ENCODE measurements around the gene ALKBH8. TPM values are rescaled to one million over a fixed set of nuclear protein-coding genes. Genes with fewer than 3 reads are reported as not detected.
"Not testable (repeated sequence)": the region's sequence is repeated elsewhere in the genome, so short reads cannot be mapped to it uniquely, and the experiment has no call there.

ALKBH8 gene
- polyA plus RNA-seq (ENCODE audit: insufficient read length in 4 of 4): 10 to 100 TPM; 10.3 to 12.5 (median 11.4) TPM

- DNase-seq (ENCODE audit: low read depth in 4 of 4, low spot score in 2 of 4): peak in 3 of 4 donors; percentile 34 to 65 (median 37)
These were observed at the start of gene ALKBH8 for GRCh38 chr11:107565219-107565937. Gene ALKBH8 (minus strand): TSS chr11:107565735. CDS start chr11:107560893, 4,842 bp downstream.

- DNase-seq (ENCODE audit: low read depth in 4 of 4, low spot score in 2 of 4): no peak
These were observed 46.9 kb upstream of the ALKBH8 start for GRCh38 chr11:107612445-107612844.

- DNase-seq (ENCODE audit: low read depth in 4 of 4, low spot score in 2 of 4): no peak
These were observed 44.1 kb upstream of the ALKBH8 start for GRCh38 chr11:107609400-107610218.

GRCh38 chr11:107608809-107609208 lies 43.3 kb upstream of the ALKBH8 start:
- DNase-seq (ENCODE audit: low read depth in 4 of 4, low spot score in 2 of 4): no peak

- no peak for DNase-seq (ENCODE audit: low read depth in 4 of 4, low spot score in 2 of 4)
These were observed 40.6 kb upstream of the ALKBH8 start for GRCh38 chr11:107606141-107606540.

GRCh38 chr11:107605061-107606006 lies 39.8 kb upstream of the ALKBH8 start:
- DNase-seq (ENCODE audit: low read depth in 4 of 4, low spot score in 2 of 4): no peak

- no peak for DNase-seq (ENCODE audit: low read depth in 4 of 4, low spot score in 2 of 4)
These were observed 32.9 kb upstream of the ALKBH8 start for GRCh38 chr11:107598225-107599139.

GRCh38 chr11:107594736-107595135 lies 29.2 kb upstream of the ALKBH8 start:
- no peak for DNase-seq (ENCODE audit: low read depth in 4 of 4, low spot score in 2 of 4)

- DNase-seq (ENCODE audit: low read depth in 4 of 4, low spot score in 2 of 4): no peak
These were observed 28.4 kb upstream of the ALKBH8 start for GRCh38 chr11:107593951-107594350.

- no peak for DNase-seq (ENCODE audit: low read depth in 4 of 4, low spot score in 2 of 4)
These were observed 27.3 kb upstream of the ALKBH8 start for GRCh38 chr11:107592813-107593212.

GRCh38 chr11:107592231-107592590 lies 26.7 kb upstream of the ALKBH8 start:
- no peak for DNase-seq (ENCODE audit: low read depth in 4 of 4, low spot score in 2 of 4)

GRCh38 chr11:107591378-107592230 lies 26.1 kb upstream of the ALKBH8 start:
- no peak for DNase-seq (ENCODE audit: low read depth in 4 of 4, low spot score in 2 of 4)

GRCh38 chr11:107590460-107591377 lies 25.2 kb upstream of the ALKBH8 start, which contains the start of gene ELMOD1:
Gene ELMOD1 (plus strand): TSS chr11:107591147. CDS start chr11:107618190, 27,043 bp downstream.
- no peak for DNase-seq (ENCODE audit: low read depth in 4 of 4, low spot score in 2 of 4)

- no peak for DNase-seq (ENCODE audit: low read depth in 4 of 4, low spot score in 2 of 4)
These were observed 21.9 kb upstream of the ALKBH8 start for GRCh38 chr11:107587306-107587979.

GRCh38 chr11:107583629-107584195 lies 18.2 kb upstream of the ALKBH8 start:
- no peak for DNase-seq (ENCODE audit: low read depth in 4 of 4, low spot score in 2 of 4)

GRCh38 chr11:107581147-107581546 lies 15.6 kb upstream of the ALKBH8 start:
- DNase-seq (ENCODE audit: low read depth in 4 of 4, low spot score in 2 of 4): no peak

- not testable (repeated sequence) for DNase-seq (ENCODE audit: low read depth in 4 of 4, low spot score in 2 of 4)
These were observed 13.6 kb upstream of the ALKBH8 start for GRCh38 chr11:107579169-107579568.

Data from left renal cortex interstitium (tissue), 4 donors.